Activated T-cell treated with anti-CD3 and anti-CD28 coated beads, Interleukin-2, amount 50 U/mL, for 48 hours (primary cell): Measurements from ENCODE around the gene LPGAT1.

Experiments
- DNase-seq, 2 experiments: peaks; one replicate each; pipeline ENCODE4 v3.0.0-alpha.2; 2020

Gene LPGAT1

GRCh38 chr1:211828584-211829342, 1.8 kb downstream of the LPGAT1 start:
- DNase-seq = no peak

DNA sequence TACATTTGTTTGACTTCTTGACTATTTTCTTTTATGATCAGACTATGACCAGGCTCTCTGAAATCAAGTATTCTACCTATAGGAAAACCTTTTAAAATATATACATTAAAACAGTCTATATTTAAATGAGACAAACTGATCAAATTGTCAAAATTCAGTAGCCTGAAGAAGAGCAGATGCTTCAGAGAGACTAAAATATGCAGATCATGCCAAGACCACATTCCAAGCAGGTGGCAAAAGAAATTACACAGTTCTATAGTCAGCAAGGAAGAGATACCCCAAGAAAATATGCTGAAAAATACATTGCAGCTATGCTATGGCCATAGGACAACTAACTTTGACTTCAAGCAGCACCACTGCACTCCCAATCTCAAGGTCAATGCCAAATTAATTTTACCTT, 3.5 kb downstream of the LPGAT1 start:
- no peak for DNase-seq

DNA sequence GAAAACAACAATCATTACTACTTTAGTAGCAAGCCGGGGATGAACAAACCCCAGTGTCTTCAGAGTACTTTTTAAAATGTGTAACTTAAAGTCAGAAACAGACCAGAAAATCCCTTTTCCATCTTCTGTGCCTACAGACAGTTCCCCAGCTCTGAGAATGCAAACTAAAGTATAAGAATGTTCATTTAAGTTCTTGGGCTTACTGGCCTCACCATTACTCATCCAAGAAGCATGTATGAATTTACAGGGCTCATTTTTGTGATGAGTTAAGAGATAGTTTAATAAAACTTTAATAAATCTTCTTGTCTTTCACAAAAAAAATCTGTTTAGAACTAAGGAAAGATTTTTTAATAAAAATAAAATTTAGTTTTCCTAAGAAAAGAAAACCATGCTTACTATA, 4.6 kb downstream of the LPGAT1 start:
- DNase-seq = no peak

DNA sequence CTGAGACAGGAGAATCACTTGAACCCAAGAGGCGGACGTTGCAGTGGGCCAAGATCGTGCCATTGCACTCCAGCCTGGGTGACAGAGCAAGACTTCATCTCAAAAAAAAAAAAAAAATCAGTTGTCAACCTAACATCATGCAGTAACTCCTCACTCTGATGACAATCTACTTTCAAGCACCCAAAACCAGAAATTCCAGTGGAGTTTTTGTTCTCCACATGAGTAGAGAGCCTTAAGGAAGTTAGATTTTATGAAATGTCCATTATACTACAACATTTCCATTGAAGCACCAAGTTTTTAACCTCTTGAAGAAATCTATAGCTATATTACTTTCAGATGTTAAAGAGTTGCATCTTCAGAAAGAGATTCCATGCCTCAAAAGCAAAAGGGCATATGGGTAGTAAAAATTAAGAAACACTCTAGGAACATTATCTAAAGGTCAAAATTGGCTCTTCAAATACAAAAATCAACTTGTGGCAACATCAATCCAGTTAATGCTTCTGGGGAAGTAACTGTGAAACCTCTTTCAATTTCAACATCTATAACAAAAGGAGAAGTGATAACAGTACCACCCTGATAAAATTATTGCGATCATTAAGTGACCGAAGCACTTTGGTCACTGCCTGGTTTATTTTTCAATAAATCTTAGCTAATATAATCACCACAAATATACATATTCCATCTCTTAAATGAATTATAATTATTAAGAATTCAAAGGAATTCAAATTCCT, 7.7 kb downstream of the LPGAT1 start:
- DNase-seq = no peak

DNA sequence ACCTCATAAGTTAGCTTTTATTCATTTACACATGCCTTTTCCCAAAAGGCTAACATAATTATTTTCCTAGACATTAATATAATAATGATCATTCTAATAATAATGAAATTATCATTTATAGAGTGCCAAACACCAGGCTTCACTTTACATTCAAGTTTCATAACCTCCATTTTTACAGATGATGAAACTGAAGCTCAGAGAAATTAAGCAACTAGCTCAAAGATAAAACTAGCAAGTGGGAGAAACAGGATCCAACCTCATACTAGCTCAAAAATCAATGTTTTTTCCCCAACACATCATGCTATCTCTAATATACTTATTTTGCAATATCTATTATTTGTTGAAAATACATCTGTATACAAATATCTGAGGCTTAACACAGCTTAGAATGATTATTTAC, 14.0 kb downstream of the LPGAT1 start:
- no peak for DNase-seq

DNA sequence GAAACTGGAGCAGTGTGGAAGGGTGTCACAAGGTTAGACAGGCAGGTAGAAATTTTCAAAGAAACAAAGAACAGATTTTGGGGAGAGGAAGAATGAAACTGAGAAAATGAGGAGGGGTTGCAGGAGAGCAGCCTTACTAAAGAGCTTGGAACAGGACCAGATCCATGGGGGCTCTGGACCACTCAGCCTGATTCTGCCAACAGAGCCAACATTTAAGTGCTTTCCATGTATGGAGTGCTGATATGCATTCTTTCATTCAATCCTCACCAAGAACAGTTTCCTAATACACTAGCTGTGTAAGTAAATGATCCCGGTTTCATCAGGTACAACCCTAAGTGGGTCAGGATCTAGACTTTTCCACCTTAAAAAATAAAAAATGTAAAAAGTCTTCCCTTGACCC, 16.2 kb downstream of the LPGAT1 start:
- DNase-seq = no peak

- no peak for DNase-seq
Observed at GRCh38 chr1:211813590-211813989, 17.0 kb downstream of the LPGAT1 start.

DNA sequence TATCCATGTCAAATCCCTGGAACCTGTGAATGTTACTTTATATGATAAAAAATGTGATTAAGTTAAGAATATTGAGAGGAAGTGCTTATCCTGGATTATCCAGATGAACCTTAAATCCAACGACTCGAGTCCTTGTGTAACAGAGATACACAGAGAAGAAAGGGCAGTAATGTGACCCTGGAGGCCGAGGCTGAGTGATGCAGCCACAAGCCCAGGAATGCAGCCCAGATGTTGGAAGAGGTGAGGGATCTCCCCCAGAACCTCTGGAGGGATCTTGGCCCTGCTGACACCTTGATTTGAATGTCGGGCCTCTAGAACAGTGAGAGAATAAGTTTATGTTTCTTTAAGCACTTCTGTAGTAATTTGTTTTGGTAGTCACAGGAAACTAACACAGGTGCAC, 18.0 kb downstream of the LPGAT1 start:
- DNase-seq = no peak

DNA sequence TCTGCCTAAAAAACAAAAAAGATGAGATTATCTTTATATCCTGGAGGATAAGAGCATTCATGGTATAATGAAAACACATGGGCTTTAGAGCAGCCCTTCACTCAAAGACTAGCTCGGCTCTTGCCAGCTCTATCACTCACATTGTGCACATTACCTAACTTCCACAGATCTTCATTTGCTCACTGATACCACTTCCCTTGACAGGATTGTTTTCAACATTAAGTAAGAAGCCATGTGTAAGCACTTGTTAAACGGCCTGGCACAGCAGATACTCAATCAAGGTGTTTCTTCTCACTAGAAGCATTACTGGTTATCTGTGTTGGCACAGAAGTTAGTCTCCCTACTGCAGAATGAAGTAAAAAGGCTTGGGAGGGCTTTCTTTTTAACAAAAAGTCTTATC, 18.7 kb downstream of the LPGAT1 start:
- no peak for DNase-seq

DNA sequence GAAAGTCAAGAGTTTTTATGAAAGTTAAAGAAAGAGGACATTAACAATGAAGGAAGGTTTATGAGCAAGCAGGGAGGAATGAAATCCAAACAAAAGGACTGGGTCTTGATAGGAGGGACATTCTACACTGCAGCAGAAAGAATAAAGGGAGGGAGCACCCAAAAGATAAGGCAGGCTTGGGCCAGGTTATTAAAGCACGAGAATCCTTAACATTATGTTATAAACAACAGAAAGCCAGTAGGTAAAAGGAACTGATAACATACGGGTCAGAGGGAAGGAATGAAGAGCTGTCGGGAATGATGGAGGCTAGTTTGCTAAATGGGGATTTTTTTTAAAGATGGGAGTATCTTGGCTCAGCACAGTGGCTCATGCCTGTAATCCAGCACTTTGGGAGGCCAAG, 19.4 kb downstream of the LPGAT1 start:
- DNase-seq = no peak

GRCh38 chr1:211808475-211808874, 22.1 kb downstream of the LPGAT1 start:
- no peak for DNase-seq

DNA sequence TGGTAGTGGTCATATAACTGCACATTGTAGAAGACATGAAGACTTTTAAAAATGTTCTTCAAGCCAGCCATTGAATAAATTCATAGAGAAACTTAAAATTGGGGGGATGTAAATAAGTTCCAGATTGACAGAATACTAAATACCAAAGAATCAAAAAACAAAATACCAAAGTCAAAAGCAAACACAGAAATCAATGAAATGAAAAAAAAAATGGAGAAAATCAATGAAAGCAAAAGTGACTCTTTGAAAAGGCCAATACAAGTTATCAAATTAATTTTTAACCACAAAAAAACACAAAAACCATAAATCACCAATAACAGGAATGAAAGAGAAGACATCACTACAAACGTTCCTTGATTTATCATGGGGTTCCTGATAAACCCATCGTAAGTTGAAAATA, 25.6 kb downstream of the LPGAT1 start:
- no peak for DNase-seq

GRCh38 chr1:211800925-211801607, 29.5 kb downstream of the LPGAT1 start:
- no peak for DNase-seq

DNA sequence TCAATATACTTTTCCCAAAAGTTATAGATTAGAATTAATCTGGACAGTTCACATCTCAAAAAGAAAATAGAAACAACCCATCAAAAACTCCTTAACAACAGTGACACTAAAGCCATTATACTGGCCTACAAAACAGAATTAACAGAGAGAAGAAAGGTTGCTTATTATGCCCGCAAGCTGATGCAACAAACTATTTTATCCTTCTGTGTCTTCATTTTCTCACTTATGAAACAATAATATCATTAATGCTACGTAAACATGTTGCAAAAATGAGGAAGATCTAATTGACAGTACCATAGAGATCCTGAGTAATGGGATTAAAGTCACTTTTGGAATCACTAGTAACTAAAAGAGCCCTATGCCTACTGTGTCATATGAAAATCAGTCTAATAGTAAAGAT, 32.6 kb downstream of the LPGAT1 start:
- DNase-seq = no peak

GRCh38 chr1:211791979-211792378, 38.6 kb downstream of the LPGAT1 start:
- DNase-seq = no peak

- no peak for DNase-seq
Observed at GRCh38 chr1:211789641-211790464, 40.7 kb downstream of the LPGAT1 start.

GRCh38 chr1:211788626-211789025, 41.9 kb downstream of the LPGAT1 start:
- DNase-seq = no peak

DNA sequence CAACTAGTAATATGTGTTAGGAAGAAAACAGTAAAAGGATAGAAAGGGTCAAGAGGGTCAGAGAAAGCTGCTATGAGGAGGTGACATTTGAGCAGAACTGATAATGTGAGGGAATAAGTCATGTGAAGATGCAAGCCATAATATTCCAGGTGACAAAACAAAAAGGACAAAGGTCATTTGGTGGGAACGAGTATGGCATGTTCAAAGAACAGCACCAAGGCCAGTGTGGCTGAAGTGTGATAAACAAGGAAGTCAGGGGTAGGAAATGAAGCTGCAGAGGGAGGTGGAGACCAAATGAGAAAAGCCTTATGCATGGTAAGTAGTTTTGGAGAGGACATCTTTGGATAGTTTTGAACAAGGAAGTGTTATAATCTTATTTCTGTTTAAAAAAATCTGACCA, 46.7 kb downstream of the LPGAT1 start:
- no peak for DNase-seq

GRCh38 chr1:211783266-211783665, 47.3 kb downstream of the LPGAT1 start:
- no peak for DNase-seq

- DNase-seq = no peak
Observed at GRCh38 chr1:211781260-211781659, 49.3 kb downstream of the LPGAT1 start.

- no peak for DNase-seq
Observed at GRCh38 chr1:211775170-211775569, 55.4 kb downstream of the LPGAT1 start.

DNA sequence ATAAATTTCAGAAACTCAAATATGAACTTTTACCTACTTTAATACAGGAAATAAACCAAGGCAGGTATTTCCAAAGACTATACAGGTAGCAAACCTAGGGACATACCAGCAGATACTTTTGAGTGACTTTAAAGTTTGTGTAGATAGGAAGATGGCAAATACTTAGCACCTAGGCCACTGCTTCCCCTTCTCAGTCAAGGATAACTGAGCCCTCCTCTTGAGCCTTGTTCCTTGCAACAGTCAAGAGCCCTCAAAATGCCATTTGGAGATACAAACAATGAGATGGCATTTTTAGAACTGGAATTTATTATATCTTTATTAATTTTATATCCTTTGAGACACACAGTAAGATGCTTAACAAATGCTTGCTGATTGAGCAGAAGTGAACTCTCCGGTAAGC, 65.9 kb downstream of the LPGAT1 start:
- no peak for DNase-seq

GRCh38 chr1:211762206-211762605, 68.4 kb downstream of the LPGAT1 start:
- no peak for DNase-seq
